ENCODE measurements around the gene CARNS1.

GRCh38 chr11:67405688-67406339 is 9.7 kb upstream of the CARNS1 start:
- TF ChIP-seq CTCF (IDR thresholded peaks at IDR 0.05) (no peak), POLR2AphosphoS5 (IDR thresholded peaks at IDR 0.05) (no peak), POLR2A (IDR thresholded peaks at IDR 0.05) (no peak)

Measured in upper lobe of left lung (tissue), 4 donors.